ENCODE results near the gene P3H2.

- no peak for TF ChIP-seq POLR2A (IDR thresholded peaks at IDR 0.05)
- TF ChIP-seq CTCF (IDR thresholded peaks at IDR 0.05) = no peak
These were observed 173.6 kb downstream of the P3H2 start for GRCh38 chr3:189947068-189947467.
